Stimulated activated CD8-positive, alpha-beta memory T cell treated with anti-CD3 and anti-CD28 coated beads, Interleukin-4, amount 100 ng/mL, for 48 hours (primary cell): Measurements from ENCODE around the gene ADGRD1.
A peak's percentile ranks its signal among the peaks of the same experiment; 100 is the strongest.
"Not testable (repeated sequence)": the region's sequence is repeated elsewhere in the genome, so short reads cannot be mapped to it uniquely, and the experiment has no call there.

ENCODE experiments used
- DNase-seq: peaks from one replicate; pipeline ENCODE4 v3.0.0-alpha.2; 2020

ADGRD1 gene

GRCh38 chr12:130953771-130954543 lies at the start of gene ADGRD1:
Gene ADGRD1 (plus strand): TSS chr12:130953907. CDS start chr12:130954466, 559 bp downstream.
- DNase-seq = no peak

- DNase-seq = no peak
Observed at GRCh38 chr12:130904064-130904463, 49.6 kb upstream of the ADGRD1 start.

GRCh38 chr12:130904936-130905455 lies 48.7 kb upstream of the ADGRD1 start:
- not testable (repeated sequence) for DNase-seq

- no peak for DNase-seq
Observed at GRCh38 chr12:130909111-130909510, 44.6 kb upstream of the ADGRD1 start.

- DNase-seq = no peak
Observed at GRCh38 chr12:130911193-130911592, 42.5 kb upstream of the ADGRD1 start.

- DNase-seq = no peak
Observed at GRCh38 chr12:130911933-130912332, 41.8 kb upstream of the ADGRD1 start.

- peak; percentile 52 for DNase-seq
Observed at GRCh38 chr12:130916241-130916911, 37.3 kb upstream of the ADGRD1 start.

GRCh38 chr12:130917607-130918006 lies 36.1 kb upstream of the ADGRD1 start:
- DNase-seq = no peak

- no peak for DNase-seq
Observed at GRCh38 chr12:130919086-130919485, 34.6 kb upstream of the ADGRD1 start.

- no peak for DNase-seq
Observed at GRCh38 chr12:130920119-130920703, 33.5 kb upstream of the ADGRD1 start.

- DNase-seq = no peak
Observed at GRCh38 chr12:130920723-130921381, 32.9 kb upstream of the ADGRD1 start.

- no peak for DNase-seq
Observed at GRCh38 chr12:130922511-130922953, 31.2 kb upstream of the ADGRD1 start.

GRCh38 chr12:130924966-130925665 lies 28.6 kb upstream of the ADGRD1 start:
- DNase-seq = no peak

- no peak for DNase-seq
Observed at GRCh38 chr12:130925666-130926015, 28.1 kb upstream of the ADGRD1 start.

- DNase-seq = no peak
Observed at GRCh38 chr12:130929363-130929762, 24.3 kb upstream of the ADGRD1 start.

GRCh38 chr12:130932061-130932930 lies 21.4 kb upstream of the ADGRD1 start:
- DNase-seq = no peak

GRCh38 chr12:130933269-130933995 lies 20.3 kb upstream of the ADGRD1 start:
- no peak for DNase-seq

- no peak for DNase-seq
Observed at GRCh38 chr12:130934753-130935152, 19.0 kb upstream of the ADGRD1 start.

- DNase-seq = no peak
Observed at GRCh38 chr12:130936561-130936960, 17.1 kb upstream of the ADGRD1 start.

- DNase-seq = no peak
Observed at GRCh38 chr12:130937063-130937462, 16.6 kb upstream of the ADGRD1 start.

- DNase-seq = not testable (repeated sequence)
Observed at GRCh38 chr12:130937546-130937945, 16.2 kb upstream of the ADGRD1 start.
